ENCODE data around the gene APEH.

DNA sequence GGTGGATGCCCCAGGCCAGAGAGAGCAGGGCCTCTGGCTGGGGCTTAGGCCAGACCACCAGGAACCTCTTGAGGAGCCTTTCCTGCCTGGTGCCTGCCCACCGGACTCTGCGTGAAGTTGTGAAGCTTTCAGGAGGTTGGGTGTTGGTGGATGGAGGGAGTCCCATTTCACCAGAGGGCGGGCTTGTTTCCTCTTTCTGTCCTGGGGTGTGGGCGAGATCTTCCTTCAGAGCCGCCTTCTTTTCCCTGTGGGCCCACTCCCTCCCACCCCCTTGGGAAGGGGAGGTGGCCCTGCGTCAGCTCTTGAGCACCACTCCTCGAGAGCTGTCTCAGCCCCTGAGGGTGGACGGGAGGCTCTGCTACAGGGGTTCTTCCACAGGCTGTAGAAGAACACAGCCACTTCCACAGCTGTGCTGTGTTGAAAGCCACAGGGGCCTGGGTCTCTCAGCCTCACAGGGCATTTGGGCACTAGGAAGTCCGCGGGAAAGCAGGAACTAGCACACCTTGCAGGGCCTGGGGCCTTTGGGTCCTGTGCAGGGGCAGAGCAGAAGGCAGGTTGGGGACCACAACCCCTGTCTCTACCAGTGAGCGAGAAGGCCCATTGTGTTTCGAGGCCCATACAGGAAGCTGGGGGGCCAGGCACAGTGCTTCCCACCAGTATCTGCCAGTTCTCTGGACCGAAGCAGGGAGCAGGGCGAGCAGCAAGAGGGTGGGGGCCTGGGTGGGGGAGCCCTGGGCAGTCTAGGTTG, 43.2 kb downstream of the APEH start:
- TF ChIP-seq, protein P1, sequence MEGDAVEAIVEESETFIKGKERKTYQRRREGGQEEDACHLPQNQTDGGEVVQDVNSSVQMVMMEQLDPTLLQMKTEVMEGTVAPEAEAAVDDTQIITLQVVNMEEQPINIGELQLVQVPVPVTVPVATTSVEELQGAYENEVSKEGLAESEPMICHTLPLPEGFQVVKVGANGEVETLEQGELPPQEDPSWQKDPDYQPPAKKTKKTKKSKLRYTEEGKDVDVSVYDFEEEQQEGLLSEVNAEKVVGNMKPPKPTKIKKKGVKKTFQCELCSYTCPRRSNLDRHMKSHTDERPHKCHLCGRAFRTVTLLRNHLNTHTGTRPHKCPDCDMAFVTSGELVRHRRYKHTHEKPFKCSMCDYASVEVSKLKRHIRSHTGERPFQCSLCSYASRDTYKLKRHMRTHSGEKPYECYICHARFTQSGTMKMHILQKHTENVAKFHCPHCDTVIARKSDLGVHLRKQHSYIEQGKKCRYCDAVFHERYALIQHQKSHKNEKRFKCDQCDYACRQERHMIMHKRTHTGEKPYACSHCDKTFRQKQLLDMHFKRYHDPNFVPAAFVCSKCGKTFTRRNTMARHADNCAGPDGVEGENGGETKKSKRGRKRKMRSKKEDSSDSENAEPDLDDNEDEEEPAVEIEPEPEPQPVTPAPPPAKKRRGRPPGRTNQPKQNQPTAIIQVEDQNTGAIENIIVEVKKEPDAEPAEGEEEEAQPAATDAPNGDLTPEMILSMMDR (conservative IDR thresholded peaks at IDR 0.05): no peak
- TF ChIP-seq ZFX (IDR thresholded peaks at IDR 0.05): no peak

Data from C4-2B (cell line).